ENCODE results near the gene LINGO4. TPM values are rescaled to one million over a fixed set of nuclear protein-coding genes. Genes with fewer than 3 reads are reported as not detected.
A peak's percentile ranks its signal among the peaks of the same experiment; 100 is the strongest.

The LINGO4 gene
- total RNA-seq, 2 donors from 2014 or later = not detected

- no peak for DNase-seq (ENCODE audit: low spot score)
- intact Hi-C loops (cut with DNase I) = no loop called here
Observed at GRCh38 chr1:151817353-151817730, 12.1 kb upstream of the LINGO4 start.

GRCh38 chr1:151816548-151817352, 11.5 kb upstream of the LINGO4 start:
- intact Hi-C loops (cut with DNase I) = no loop called here

GRCh38 chr1:151815716-151816327, 10.6 kb upstream of the LINGO4 start:
- no peak for DNase-seq (ENCODE audit: low spot score)
- intact Hi-C loops (cut with DNase I) = no loop called here

More at GRCh38 chr1:151816548-151817352, 11.5 kb upstream of the LINGO4 start:
- DNase-seq (ENCODE audit: low spot score) = no peak

- no peak for DNase-seq (ENCODE audit: low spot score)
- intact Hi-C loops (cut with DNase I) = no loop called here
Observed at GRCh38 chr1:151814971-151815545, 9.8 kb upstream of the LINGO4 start.

- intact Hi-C loops (cut with DNase I) = no loop called here
- DNase-seq (ENCODE audit: low spot score) = no peak
Observed at GRCh38 chr1:151814426-151814825, 9.2 kb upstream of the LINGO4 start.

- DNase-seq (ENCODE audit: low spot score) = no peak
Observed at GRCh38 chr1:151813271-151813977, 8.2 kb upstream of the LINGO4 start.

GRCh38 chr1:151811181-151811580, 6.0 kb upstream of the LINGO4 start:
- intact Hi-C loops (cut with DNase I) = no loop called here
- peak; percentile 64 for DNase-seq (ENCODE audit: low spot score)

More at GRCh38 chr1:151813271-151813977, 8.2 kb upstream of the LINGO4 start:
- intact Hi-C loops (cut with DNase I) = no loop called here

GRCh38 chr1:151809985-151810556, 4.9 kb upstream of the LINGO4 start:
- intact Hi-C loops (cut with DNase I) = no loop called here
- no peak for DNase-seq (ENCODE audit: low spot score)

GRCh38 chr1:151809290-151809984, 4.2 kb upstream of the LINGO4 start:
- peak; percentile 20 for DNase-seq (ENCODE audit: low spot score)
- intact Hi-C loops (cut with DNase I) = no loop called here

- intact Hi-C loops (cut with DNase I) = no loop called here
- DNase-seq (ENCODE audit: low spot score) = no peak
Observed at GRCh38 chr1:151807766-151808165, 2.5 kb upstream of the LINGO4 start.

- peak; percentile 64 for DNase-seq (ENCODE audit: low spot score)
- intact Hi-C loops (cut with DNase I) = no loop called here
Observed at GRCh38 chr1:151807131-151807530, 1.9 kb upstream of the LINGO4 start.

- intact Hi-C loops (cut with DNase I) = no loop called here
Observed at GRCh38 chr1:151806170-151806569, 951 bp upstream of the LINGO4 start.

GRCh38 chr1:151803915-151804314, 1.3 kb downstream of the LINGO4 start:
- no peak for DNase-seq (ENCODE audit: low spot score)
- intact Hi-C loops (cut with DNase I) = no loop called here

More at GRCh38 chr1:151806170-151806569, 951 bp upstream of the LINGO4 start:
- peak; percentile 74 for DNase-seq (ENCODE audit: low spot score)

GRCh38 chr1:151803164-151803563, 2.1 kb downstream of the LINGO4 start:
- intact Hi-C loops (cut with DNase I) = no loop called here
- DNase-seq (ENCODE audit: low spot score) = peak; percentile 22

- intact Hi-C loops (cut with DNase I) = no loop called here
Observed at GRCh38 chr1:151802372-151802771, 2.8 kb downstream of the LINGO4 start.

GRCh38 chr1:151801846-151802245, 3.4 kb downstream of the LINGO4 start:
- peak; percentile 66 for DNase-seq (ENCODE audit: low spot score)
- intact Hi-C loops (cut with DNase I) = no loop called here

More at GRCh38 chr1:151802372-151802771, 2.8 kb downstream of the LINGO4 start:
- DNase-seq (ENCODE audit: low spot score) = peak; percentile 70

- intact Hi-C loops (cut with DNase I) = no loop called here
- DNase-seq (ENCODE audit: low spot score) = peak; percentile 77
Observed at GRCh38 chr1:151801310-151801820, 3.9 kb downstream of the LINGO4 start.

GRCh38 chr1:151800830-151801229, 4.4 kb downstream of the LINGO4 start:
- intact Hi-C loops (cut with DNase I) = no loop called here
- no peak for DNase-seq (ENCODE audit: low spot score)

Data from posterior vena cava (tissue), 2 donors.